ENCODE measurements around the gene MGME1. TPM values are rescaled to one million over a fixed set of nuclear protein-coding genes. Genes with fewer than 3 reads are reported as not detected.

Gene MGME1
- total and polyA plus RNA-seq, 2 of the 13 experiments (the other 11 are each of a cell fraction or from before 2014, with no cell fraction given): 36.7 to 66.6 TPM

DNA sequence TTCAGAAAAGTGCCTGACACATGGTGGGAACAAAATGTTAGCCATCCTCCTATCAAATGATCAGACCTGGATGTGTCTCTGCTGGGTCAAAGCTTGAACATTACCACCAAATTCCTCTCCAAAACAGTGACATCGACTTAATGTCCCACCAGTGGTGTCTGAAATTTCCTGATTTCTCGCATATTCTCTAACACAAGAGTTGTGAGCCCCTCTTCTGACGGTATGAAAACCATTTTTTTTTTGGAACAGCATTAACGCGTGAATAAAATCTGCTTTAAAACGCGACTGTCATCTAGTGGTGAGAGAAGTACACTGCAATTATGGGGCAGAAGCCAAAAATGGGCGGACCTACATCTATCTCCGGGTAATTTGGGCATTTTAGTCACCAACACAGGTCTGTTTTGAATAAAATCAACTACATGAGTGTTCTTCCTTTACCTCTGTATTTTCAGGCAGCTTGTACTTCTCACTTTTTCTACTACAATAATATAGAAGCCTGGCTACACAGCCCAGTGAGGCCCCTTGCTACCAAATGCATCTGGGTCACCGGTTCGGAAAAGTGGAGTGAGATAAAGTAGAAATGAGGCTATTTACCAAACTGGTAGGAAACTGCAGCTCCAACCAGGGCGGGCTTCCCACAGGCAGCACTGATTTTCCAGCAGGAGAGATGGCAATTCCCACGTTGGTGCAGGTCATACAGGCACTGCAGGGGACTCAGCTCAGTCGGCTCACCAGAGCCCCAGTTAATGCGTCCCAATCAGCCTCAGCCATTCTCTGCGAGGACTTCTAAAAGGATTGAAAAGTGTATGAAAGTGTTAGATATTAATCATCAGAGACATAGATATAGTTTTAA lies 27.4 kb downstream of the MGME1 start (continued):
- TF ChIP-seq, protein P1, sequence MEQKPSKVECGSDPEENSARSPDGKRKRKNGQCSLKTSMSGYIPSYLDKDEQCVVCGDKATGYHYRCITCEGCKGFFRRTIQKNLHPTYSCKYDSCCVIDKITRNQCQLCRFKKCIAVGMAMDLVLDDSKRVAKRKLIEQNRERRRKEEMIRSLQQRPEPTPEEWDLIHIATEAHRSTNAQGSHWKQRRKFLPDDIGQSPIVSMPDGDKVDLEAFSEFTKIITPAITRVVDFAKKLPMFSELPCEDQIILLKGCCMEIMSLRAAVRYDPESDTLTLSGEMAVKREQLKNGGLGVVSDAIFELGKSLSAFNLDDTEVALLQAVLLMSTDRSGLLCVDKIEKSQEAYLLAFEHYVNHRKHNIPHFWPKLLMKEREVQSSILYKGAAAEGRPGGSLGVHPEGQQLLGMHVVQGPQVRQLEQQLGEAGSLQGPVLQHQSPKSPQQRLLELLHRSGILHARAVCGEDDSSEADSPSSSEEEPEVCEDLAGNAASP (CRISPR knock-in tag; IDR thresholded peaks at IDR 0.05; ENCODE audit: borderline replicate concordance): peak; percentile 36; the same call in 1 of the 2 replicates
- TF ChIP-seq, protein P2, sequence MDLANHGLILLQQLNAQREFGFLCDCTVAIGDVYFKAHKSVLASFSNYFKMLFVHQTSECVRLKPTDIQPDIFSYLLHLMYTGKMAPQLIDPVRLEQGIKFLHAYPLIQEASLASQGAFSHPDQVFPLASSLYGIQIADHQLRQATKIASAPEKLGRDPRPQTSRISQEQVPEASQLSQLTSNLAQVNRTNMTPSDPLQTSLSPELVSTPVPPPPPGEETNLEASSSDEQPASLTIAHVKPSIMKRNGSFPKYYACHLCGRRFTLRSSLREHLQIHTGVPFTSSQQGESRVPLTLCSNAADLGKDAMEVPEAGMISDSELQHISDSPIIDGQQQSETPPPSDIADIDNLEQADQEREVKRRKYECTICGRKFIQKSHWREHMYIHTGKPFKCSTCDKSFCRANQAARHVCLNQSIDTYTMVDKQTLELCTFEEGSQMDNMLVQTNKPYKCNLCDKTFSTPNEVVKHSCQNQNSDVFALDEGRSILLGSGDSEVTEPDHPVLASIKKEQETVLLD (CRISPR knock-in tag; IDR thresholded peaks at IDR 0.05; ENCODE audit: low read depth): no peak
- TF ChIP-seq SAFB2 (CRISPR knock-in tag; IDR thresholded peaks at IDR 0.05; ENCODE audit: borderline replicate concordance, low read depth): no peak
- TF ChIP-seq ZNF430 (CRISPR knock-in tag; IDR thresholded peaks at IDR 0.05): 0 out of 2 replicates have a peak, but pooled peaks have one; percentile 44
- TF ChIP-seq SAP130 (CRISPR knock-in tag; IDR thresholded peaks at IDR 0.05; ENCODE audit: low read depth): peak; percentile 58
- 0 out of 2 replicates have a peak, but pooled peaks have one; percentile 82 for TF ChIP-seq SMAD3 (CRISPR knock-in tag; IDR thresholded peaks at IDR 0.05)

DNA sequence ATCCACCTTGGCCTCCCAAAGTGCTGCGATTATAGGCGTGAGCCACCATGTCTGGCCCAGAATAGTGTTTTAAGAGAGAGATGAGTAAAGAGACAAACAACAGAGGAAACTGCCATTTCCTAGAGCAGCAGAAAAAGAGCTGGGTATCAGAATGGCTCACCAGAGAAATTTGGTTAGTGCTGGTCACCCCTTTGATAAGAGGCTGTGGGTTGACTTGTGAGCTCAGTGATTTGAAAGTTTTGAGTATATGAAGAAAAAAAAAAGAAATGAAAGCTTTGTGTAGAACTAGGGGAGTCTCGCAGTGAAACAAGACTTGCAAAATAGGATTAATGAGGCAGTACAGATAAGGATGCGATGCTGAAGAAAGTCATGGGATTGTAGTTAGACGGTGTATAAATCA lies 29.6 kb downstream of the MGME1 start:
- Histone ChIP-seq H3K4me3 (replicated peaks in 1 of 3; ENCODE audit: insufficient read depth in 1 of 3, low read depth in 2 of 3, low read length in 3 of 3) (no peak overlapping the region), H3K4me2 (ENCODE audit: low read depth, low read length) (no peak overlapping the region), H3K27me3 (ENCODE audit: control insufficient read depth in 1 of 2, insufficient read depth in 2 of 2, low read length in 2 of 2) (peaks cover 2 to 23% of the 10 kb centered on the region in 2 experiments; a peak in 1 of 5 replicates), H2AFZ (ENCODE audit: low read length) (no peak overlapping the region), H3K9ac (ENCODE audit: insufficient read depth, low read depth, low read length) (no peak overlapping the region), H3K9me3 (ENCODE audit: low read length) (no peaks in the 10 kb centered on the region), H4K20me1 (ENCODE audit: insufficient read depth, low read length) (no peaks in the 10 kb centered on the region), H3K79me2 (ENCODE audit: insufficient read depth, low read length) (no peaks in the 10 kb centered on the region), H3K4me1 (ENCODE audit: insufficient read depth, low read length) (peaks cover 39% of the 10 kb centered on the region), H3K36me3 (replicated peaks in 1 of 2; ENCODE audit: control insufficient read depth in 1 of 2, insufficient read depth in 2 of 2, low read length in 2 of 2) (no peaks in the 10 kb centered on the region), H3K27ac (ENCODE audit: extremely low read length, insufficient read depth, low read length) (no peak overlapping the region)
- ATAC-seq (no peak), DNase-seq (ENCODE audit: low spot score) (no peak), FAIRE-seq (no peak)
- ChIA-PET POLR2A (no interaction called here), CTCF (ENCODE audit: low intra/inter-chr PET ratio, low total read pairs) (no interaction called here)
- no TSS peak for BruUV-seq (replicated peaks)
- in situ Hi-C loops (cut with HindIII; ENCODE audit: extremely low pct_ligation_motif_present, low pct_unique_long_range_greater_than_20kb) (no loop called here), intact Hi-C loops (cut with micrococcal nuclease; ENCODE audit: unreplicated experiment) (loop anchor here (5.0 kb wide), 2 partner anchors 141 to 466 kb away; partner anchors contain the start of gene BFSP1)
- 65% methylated on average over 5 of the region's 5 CpGs for WGBS (ENCODE audit: low lambda C conversion rate)
- TF ChIP-seq, protein P3, sequence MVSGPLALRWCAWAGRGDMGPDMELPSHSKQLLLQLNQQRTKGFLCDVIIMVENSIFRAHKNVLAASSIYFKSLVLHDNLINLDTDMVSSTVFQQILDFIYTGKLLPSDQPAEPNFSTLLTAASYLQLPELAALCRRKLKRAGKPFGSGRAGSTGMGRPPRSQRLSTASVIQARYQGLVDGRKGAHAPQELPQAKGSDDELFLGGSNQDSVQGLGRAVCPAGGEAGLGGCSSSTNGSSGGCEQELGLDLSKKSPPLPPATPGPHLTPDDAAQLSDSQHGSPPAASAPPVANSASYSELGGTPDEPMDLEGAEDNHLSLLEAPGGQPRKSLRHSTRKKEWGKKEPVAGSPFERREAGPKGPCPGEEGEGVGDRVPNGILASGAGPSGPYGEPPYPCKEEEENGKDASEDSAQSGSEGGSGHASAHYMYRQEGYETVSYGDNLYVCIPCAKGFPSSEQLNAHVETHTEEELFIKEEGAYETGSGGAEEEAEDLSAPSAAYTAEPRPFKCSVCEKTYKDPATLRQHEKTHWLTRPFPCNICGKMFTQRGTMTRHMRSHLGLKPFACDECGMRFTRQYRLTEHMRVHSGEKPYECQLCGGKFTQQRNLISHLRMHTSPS (CRISPR knock-in tag; IDR thresholded peaks at IDR 0.05; ENCODE audit: low read depth): no peak
- TF ChIP-seq ZNF296 (CRISPR knock-in tag; conservative IDR thresholded peaks at IDR 0.05) (no peak), ZNF747 (CRISPR knock-in tag; IDR thresholded peaks at IDR 0.05; ENCODE audit: borderline replicate concordance) (no peak), HMG20B (CRISPR knock-in tag; conservative IDR thresholded peaks at IDR 0.05) (no peak), NONO (IDR thresholded peaks at IDR 0.05) (no peak), NONO (CRISPR knock-in tag; conservative IDR thresholded peaks at IDR 0.05) (no peak)

All from HepG2 (cell line).